GM21381 (cell line): Measurements from ENCODE around the gene PAX5.

ENCODE experiments used
- ATAC-seq: cut with Tn5 transposase; IDR thresholded peaks from one replicate; pipeline ENCODE4 v1.9.1; 2021; ENCODE audit warnings: mild to moderate bottlenecking, moderate library complexity; ENCODE audit not compliant: unreplicated experiment

PAX5 gene

GRCh38 chr9:36935768-36936497 lies 98.1 kb downstream of the PAX5 start:
- ATAC-seq = peak; percentile 51

GRCh38 chr9:36935332-36935731 lies 98.7 kb downstream of the PAX5 start:
- ATAC-seq = peak; percentile 37

- no peak for ATAC-seq
Observed at GRCh38 chr9:36934478-36935065, 99.5 kb downstream of the PAX5 start.

- no peak for ATAC-seq
Observed at GRCh38 chr9:36933676-36934215, 100.3 kb downstream of the PAX5 start.

GRCh38 chr9:36932198-36932597 lies 101.9 kb downstream of the PAX5 start:
- no peak for ATAC-seq

GRCh38 chr9:36930941-36931340 lies 103.1 kb downstream of the PAX5 start:
- no peak for ATAC-seq

GRCh38 chr9:36929350-36929675 lies 104.8 kb downstream of the PAX5 start:
- no peak for ATAC-seq

GRCh38 chr9:36928670-36929349 lies 105.3 kb downstream of the PAX5 start:
- no peak for ATAC-seq

GRCh38 chr9:36928210-36928609 lies 105.9 kb downstream of the PAX5 start:
- no peak for ATAC-seq

GRCh38 chr9:36924757-36925432 lies 109.2 kb downstream of the PAX5 start:
- ATAC-seq = no peak

GRCh38 chr9:36924071-36924470 lies 110.0 kb downstream of the PAX5 start:
- peak; percentile 42 for ATAC-seq

GRCh38 chr9:36923025-36923625 lies 110.9 kb downstream of the PAX5 start:
- no peak for ATAC-seq

- ATAC-seq = no peak
Observed at GRCh38 chr9:36922548-36922947, 111.5 kb downstream of the PAX5 start.

- no peak for ATAC-seq
Observed at GRCh38 chr9:36914212-36914577, 119.9 kb downstream of the PAX5 start.

GRCh38 chr9:36913393-36914211 lies 120.5 kb downstream of the PAX5 start:
- no peak for ATAC-seq

GRCh38 chr9:36912620-36913019 lies 121.4 kb downstream of the PAX5 start:
- ATAC-seq = no peak

GRCh38 chr9:36911601-36912412 lies 122.3 kb downstream of the PAX5 start:
- ATAC-seq = no peak

GRCh38 chr9:36911037-36911436 lies 123.0 kb downstream of the PAX5 start:
- no peak for ATAC-seq

GRCh38 chr9:36906492-36906891 lies 127.6 kb downstream of the PAX5 start:
- no peak for ATAC-seq
